ENCODE results near the gene ATG16L2. TPM values are rescaled to one million over a fixed set of nuclear protein-coding genes. Genes with fewer than 3 reads are reported as not detected.
"Not testable (repeated sequence)": the region's sequence is repeated elsewhere in the genome, so short reads cannot be mapped to it uniquely, and the experiment has no call there.

ATG16L2 gene
- total RNA-seq, 2 experiments from 2014 or later = 105 to 114 TPM

DNA sequence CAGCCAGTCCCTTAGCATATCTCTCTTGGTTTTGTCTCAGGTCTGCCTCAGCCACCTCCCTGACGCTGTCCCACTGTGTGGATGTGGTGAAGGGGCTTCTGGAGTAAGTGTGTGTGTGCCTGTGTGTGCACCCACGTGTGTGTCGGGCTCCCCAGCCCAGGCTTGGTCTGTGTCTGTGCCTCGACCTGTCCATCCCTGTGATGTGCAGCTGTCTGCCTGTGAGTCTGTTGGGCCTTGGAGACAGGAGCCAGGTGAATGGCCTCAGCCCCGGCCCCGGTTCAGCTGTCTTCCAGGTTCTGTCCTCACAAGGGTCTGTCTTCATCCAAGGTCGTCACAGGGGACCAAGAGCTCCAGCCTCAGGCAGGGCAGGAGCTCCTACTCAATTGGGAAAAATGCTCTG, 9.8 kb downstream of the ATG16L2 start:
- Mint-ChIP-seq H3K27ac (no peak overlapping the region), H3K4me3 (no peak overlapping the region), H3K36me3 (ENCODE audit: low read depth) (peaks cover 31% of the 10 kb centered on the region), H3K4me1 (ENCODE audit: low read depth) (peaks cover 11% of the 10 kb centered on the region), H3K9me3 (no peaks in the 10 kb centered on the region), H3K27me3 (ENCODE audit: low read depth) (no peaks in the 10 kb centered on the region)
- CTCF ChIA-PET = no interaction called here
- DNase-seq = no peak
- intact Hi-C loops (cut with micrococcal nuclease) = no loop called here

DNA sequence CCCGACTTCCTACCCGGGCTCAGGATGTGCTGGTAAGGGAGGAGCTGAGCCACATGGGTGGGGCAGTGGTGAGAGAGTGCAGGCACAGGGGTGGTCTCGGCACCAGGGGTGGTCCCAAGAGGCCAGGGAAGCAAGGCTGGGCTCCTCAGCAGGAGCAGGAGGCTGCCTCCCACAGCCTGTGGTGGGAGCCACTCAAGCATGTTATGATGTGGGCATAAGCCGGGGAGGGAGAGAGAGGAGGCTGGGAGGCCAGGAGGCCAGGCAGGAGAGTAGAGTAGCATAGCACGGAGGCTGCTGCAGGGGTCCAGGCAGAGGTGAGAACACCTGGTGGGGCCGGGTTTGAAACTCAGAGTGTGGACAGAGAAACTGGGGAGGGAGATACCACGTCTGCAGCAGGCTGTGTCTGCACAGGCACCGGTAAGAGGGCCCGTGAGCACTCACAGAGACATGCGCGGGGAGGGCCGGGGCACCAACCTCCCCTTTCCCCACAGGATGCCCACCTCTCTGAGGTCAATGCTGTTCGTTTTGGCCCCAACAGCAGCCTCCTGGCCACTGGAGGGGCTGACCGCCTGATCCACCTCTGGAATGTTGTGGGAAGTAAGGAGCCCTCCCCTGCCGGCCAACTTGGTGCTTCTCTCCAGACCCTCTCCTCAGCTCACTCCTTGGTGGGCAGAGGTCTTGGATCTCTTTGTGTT, 10.7 kb downstream of the ATG16L2 start:
- DNase-seq = no peak
- no peaks in the 10 kb centered on the region for H3K27me3 Mint-ChIP-seq (ENCODE audit: low read depth)
- intact Hi-C loops (cut with micrococcal nuclease) = no loop called here
- H3K36me3 Mint-ChIP-seq (ENCODE audit: low read depth) = peaks cover 31% of the 10 kb centered on the region
- H3K4me1 Mint-ChIP-seq (ENCODE audit: low read depth) = peaks cover 11% of the 10 kb centered on the region
- H3K27ac Mint-ChIP-seq = no peak overlapping the region
- CTCF ChIA-PET = no interaction called here
- no peak overlapping the region for H3K4me3 Mint-ChIP-seq
- no peaks in the 10 kb centered on the region for H3K9me3 Mint-ChIP-seq

DNA sequence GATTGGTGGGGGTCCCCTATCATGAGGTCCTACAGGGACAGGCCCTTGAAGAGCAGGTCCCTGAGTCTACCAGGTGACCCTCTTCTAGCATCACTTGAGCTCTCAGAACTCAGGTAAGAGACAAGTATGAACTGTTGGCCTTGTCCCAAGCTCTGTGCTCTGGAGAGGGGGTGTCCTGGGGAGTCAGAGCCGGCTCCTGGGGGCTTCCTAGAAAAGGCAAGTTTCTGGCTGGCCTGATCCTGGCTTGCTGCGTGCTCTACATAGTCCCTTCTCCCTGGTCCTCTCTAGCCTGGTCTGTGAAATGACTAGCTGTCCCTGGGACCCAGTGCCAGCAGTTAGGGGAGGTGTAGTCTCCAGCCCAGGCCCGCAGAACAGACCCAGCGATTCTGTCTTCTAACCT, 11.4 kb downstream of the ATG16L2 start:
- peaks cover 26% of the 10 kb centered on the region for H3K36me3 Mint-ChIP-seq (ENCODE audit: low read depth)
- intact Hi-C loops (cut with micrococcal nuclease) = no loop called here
- no peaks in the 10 kb centered on the region for H3K27me3 Mint-ChIP-seq (ENCODE audit: low read depth)
- H3K4me1 Mint-ChIP-seq (ENCODE audit: low read depth) = peaks cover 9% of the 10 kb centered on the region
- no peak overlapping the region for H3K27ac Mint-ChIP-seq
- CTCF ChIA-PET = interaction anchor here (1.5 kb wide), 1 partner anchor 32 kb away, joined by 3 read pairs; the partner anchor contains the start of gene STARD10
- H3K4me3 Mint-ChIP-seq = no peak overlapping the region
- no peak for DNase-seq
- no peaks in the 10 kb centered on the region for H3K9me3 Mint-ChIP-seq

- CTCF ChIA-PET = interaction anchor here (1.5 kb wide), 1 partner anchor 33 kb away, joined by 3 read pairs; the partner anchor contains the start of gene STARD10
- H3K36me3 Mint-ChIP-seq (ENCODE audit: low read depth) = peaks cover 24% of the 10 kb centered on the region
- intact Hi-C loops (cut with micrococcal nuclease) = no loop called here
- H3K27ac Mint-ChIP-seq = no peak overlapping the region
- peaks cover 4% of the 10 kb centered on the region for H3K4me1 Mint-ChIP-seq (ENCODE audit: low read depth)
- no peak overlapping the region for H3K4me3 Mint-ChIP-seq
- no peak for DNase-seq
- H3K27me3 Mint-ChIP-seq (ENCODE audit: low read depth) = no peaks in the 10 kb centered on the region
- H3K9me3 Mint-ChIP-seq = no peaks in the 10 kb centered on the region
Observed at GRCh38 chr11:72826191-72826941, 12.2 kb downstream of the ATG16L2 start.

GRCh38 chr11:72826942-72827480, 12.8 kb downstream of the ATG16L2 start:
- intact Hi-C loops (cut with micrococcal nuclease) = no loop called here
- Mint-ChIP-seq H3K9me3 (no peaks in the 10 kb centered on the region), H3K4me3 (no peak overlapping the region), H3K36me3 (ENCODE audit: low read depth) (peaks cover 26% of the 10 kb centered on the region), H3K27ac (no peak overlapping the region), H3K27me3 (ENCODE audit: low read depth) (no peaks in the 10 kb centered on the region), H3K4me1 (ENCODE audit: low read depth) (peaks cover 7% of the 10 kb centered on the region)
- CTCF ChIA-PET = interaction anchor here (1.3 to 1.5 kb wide), 3 partner anchors 11 to 351 kb away, joined by 3 to 6 read pairs (median 4); partner anchors contain the start of gene STARD10
- no peak for DNase-seq

- CTCF ChIA-PET = interaction anchor here (1.3 to 1.4 kb wide), 2 partner anchors 12 to 350 kb away, joined by 4 to 6 read pairs; no protein-coding TSS in a partner anchor
- H3K9me3 Mint-ChIP-seq; H3K4me3 Mint-ChIP-seq; intact Hi-C loops (cut with micrococcal nuclease); H3K4me1 Mint-ChIP-seq (ENCODE audit: low read depth); DNase-seq; H3K27me3 Mint-ChIP-seq (ENCODE audit: low read depth): not testable (repeated sequence)
- Mint-ChIP-seq H3K27ac (peak overlapping the region; percentile 36), H3K36me3 (ENCODE audit: low read depth) (peaks cover 25% of the 10 kb centered on the region)
Observed at GRCh38 chr11:72827656-72828055, 13.4 kb downstream of the ATG16L2 start.

GRCh38 chr11:72828081-72828567, 13.9 kb downstream of the ATG16L2 start:
- peaks cover 5% of the 10 kb centered on the region for H3K4me1 Mint-ChIP-seq (ENCODE audit: low read depth)
- no peaks in the 10 kb centered on the region for H3K27me3 Mint-ChIP-seq (ENCODE audit: low read depth)
- intact Hi-C loops (cut with micrococcal nuclease) = no loop called here
- no peaks in the 10 kb centered on the region for H3K9me3 Mint-ChIP-seq
- DNase-seq = no peak
- CTCF ChIA-PET = interaction anchor here (1.3 to 5.6 kb wide), 3 partner anchors 12 to 350 kb away, joined by 4 to 61 read pairs (median 6); no protein-coding TSS in a partner anchor
- H3K27ac Mint-ChIP-seq = peak overlapping the region; percentile 36
- H3K36me3 Mint-ChIP-seq (ENCODE audit: low read depth) = peaks cover 24% of the 10 kb centered on the region
- H3K4me3 Mint-ChIP-seq = no peak overlapping the region

DNA sequence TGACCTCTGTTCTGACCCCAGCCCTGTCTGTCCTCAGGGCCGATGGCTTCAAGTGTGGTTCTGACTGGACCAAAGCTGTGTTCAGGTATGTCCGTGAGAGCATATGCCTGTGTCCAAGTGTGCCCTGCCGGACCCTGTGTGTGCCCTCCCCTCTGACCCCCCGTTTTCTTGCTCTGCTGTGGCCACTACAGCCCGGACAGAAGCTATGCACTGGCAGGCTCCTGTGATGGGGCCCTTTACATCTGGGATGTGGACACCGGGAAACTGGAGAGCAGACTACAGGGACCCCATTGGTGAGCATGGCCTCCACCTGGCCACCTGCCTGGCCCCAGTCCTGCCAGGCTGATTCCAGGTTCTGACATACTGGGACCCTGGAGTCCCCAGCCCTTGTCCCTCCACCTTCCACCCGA, 14.5 kb downstream of the ATG16L2 start:
- no peaks in the 10 kb centered on the region for H3K9me3 Mint-ChIP-seq
- CTCF ChIA-PET = interaction anchor here (0.6 to 5.6 kb wide), 3 partner anchors 19 to 349 kb away, joined by 4 to 61 read pairs (median 4); no protein-coding TSS in a partner anchor
- H3K27ac Mint-ChIP-seq = peak overlapping the region; percentile 18
- H3K4me3 Mint-ChIP-seq = no peak overlapping the region
- intact Hi-C loops (cut with micrococcal nuclease) = no loop called here
- H3K27me3 Mint-ChIP-seq (ENCODE audit: low read depth) = no peaks in the 10 kb centered on the region
- peaks cover 23% of the 10 kb centered on the region for H3K36me3 Mint-ChIP-seq (ENCODE audit: low read depth)
- no peak for DNase-seq
- peaks cover 5% of the 10 kb centered on the region for H3K4me1 Mint-ChIP-seq (ENCODE audit: low read depth)

DNA sequence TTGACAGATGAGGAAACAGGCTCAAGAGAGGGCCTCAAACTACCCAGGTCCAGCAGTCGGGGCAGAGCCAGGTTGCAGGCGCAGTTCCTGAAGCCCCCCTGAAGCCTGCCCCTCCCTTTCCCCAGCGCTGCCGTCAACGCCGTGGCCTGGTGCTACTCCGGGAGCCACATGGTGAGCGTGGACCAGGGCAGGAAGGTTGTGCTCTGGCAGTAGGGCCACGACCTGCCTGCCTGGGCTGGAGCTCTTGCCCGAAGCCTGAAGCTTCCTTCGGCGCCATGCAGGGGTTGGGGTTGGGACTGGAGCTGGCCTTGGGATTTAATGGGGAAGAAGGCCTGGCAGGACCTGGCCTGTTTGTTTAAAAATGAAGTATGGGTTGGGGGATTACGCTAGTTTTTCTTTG, 15.0 kb downstream of the ATG16L2 start:
- no peak for DNase-seq
- peaks cover 23% of the 10 kb centered on the region for H3K36me3 Mint-ChIP-seq (ENCODE audit: low read depth)
- peaks cover 5% of the 10 kb centered on the region for H3K4me1 Mint-ChIP-seq (ENCODE audit: low read depth)
- intact Hi-C loops (cut with micrococcal nuclease) = no loop called here
- no peaks in the 10 kb centered on the region for H3K27me3 Mint-ChIP-seq (ENCODE audit: low read depth)
- no peaks in the 10 kb centered on the region for H3K9me3 Mint-ChIP-seq
- no peak overlapping the region for H3K4me3 Mint-ChIP-seq
- H3K27ac Mint-ChIP-seq = no peak overlapping the region
- CTCF ChIA-PET = interaction anchor here (0.6 to 5.6 kb wide), 5 partner anchors 16 to 462 kb away, joined by 3 to 61 read pairs (median 4); no protein-coding TSS in a partner anchor

- H3K4me1 Mint-ChIP-seq (ENCODE audit: low read depth) = peaks cover 9% of the 10 kb centered on the region
- intact Hi-C loops (cut with micrococcal nuclease) = no loop called here
- DNase-seq = no peak
- H3K27me3 Mint-ChIP-seq (ENCODE audit: low read depth) = no peaks in the 10 kb centered on the region
- no peaks in the 10 kb centered on the region for H3K9me3 Mint-ChIP-seq
- H3K4me3 Mint-ChIP-seq = no peak overlapping the region
- CTCF ChIA-PET = interaction anchor here (0.5 to 5.6 kb wide), 6 partner anchors 11 to 463 kb away, joined by 3 to 61 read pairs (median 4); no protein-coding TSS in a partner anchor
- no peak overlapping the region for H3K27ac Mint-ChIP-seq
- peaks cover 20% of the 10 kb centered on the region for H3K36me3 Mint-ChIP-seq (ENCODE audit: low read depth)
Observed at GRCh38 chr11:72829884-72830533, 15.8 kb downstream of the ATG16L2 start.

DNA sequence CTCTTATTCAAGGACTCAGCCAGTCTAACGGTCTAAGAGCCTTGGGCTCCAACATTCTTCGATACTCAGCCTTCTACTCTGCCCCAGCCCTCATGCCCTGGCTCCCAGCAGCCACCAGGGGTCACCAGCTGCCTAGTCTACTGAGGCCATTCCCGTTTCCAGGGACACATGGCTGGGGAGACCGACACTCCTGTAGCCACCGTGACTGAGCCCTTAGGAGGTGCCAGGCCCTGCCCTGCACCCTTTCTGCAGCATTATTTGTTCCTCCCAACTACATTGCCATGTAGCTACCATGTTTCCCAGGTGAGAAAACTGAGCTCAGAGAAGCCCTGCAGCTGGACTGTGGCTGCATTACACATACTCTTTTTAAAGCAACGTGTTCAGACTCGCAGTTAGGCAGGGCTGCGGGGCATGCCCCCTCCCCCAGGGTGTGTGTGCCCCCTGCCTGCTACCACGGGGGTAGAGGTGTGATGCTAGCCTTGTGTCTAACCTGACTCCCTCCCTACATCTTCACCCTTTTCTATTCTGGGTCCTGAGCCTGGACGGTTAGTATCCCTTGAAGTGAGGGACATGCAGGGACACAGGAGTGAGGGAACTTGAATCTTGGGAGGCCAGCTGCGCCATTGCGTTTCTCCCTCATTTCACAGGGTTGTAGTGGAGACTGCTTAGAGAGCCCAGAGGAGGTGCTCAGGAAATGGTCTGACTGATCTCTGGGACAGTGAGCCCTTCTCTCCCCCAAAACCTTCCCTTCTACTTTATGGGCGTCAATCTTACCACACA, 17.5 kb downstream of the ATG16L2 start:
- CTCF ChIA-PET = interaction anchor here (0.6 to 5.6 kb wide), 26 partner anchors 9 to 361 kb away, joined by 3 to 61 read pairs (median 4); partner anchors contain the start of gene FCHSD2
- Mint-ChIP-seq H3K36me3 (ENCODE audit: low read depth) (peaks cover 16% of the 10 kb centered on the region), H3K9me3 (no peaks in the 10 kb centered on the region), H3K27me3 (ENCODE audit: low read depth) (no peaks in the 10 kb centered on the region), H3K4me1 (ENCODE audit: low read depth) (peaks cover 11% of the 10 kb centered on the region), H3K27ac (peak overlapping the region; percentile 51), H3K4me3 (no peak overlapping the region)
- peak; percentile 76 for DNase-seq
- intact Hi-C loops (cut with micrococcal nuclease) = loop anchor here (1.0 kb wide), 1 partner anchor 347 kb away; no protein-coding TSS in a partner anchor

Data from activated naive CD4-positive, alpha-beta T cell treated with anti-CD3 and anti-CD28 coated beads for 36 hours (primary cell).